NAMALWA (cell line): Measurements from ENCODE around the gene RPS10.

Experiments
- DNase-seq: peaks from one replicate; pipeline ENCODE4 v3.0.0-alpha.2; 2015; ENCODE audit warnings: low spot score

Gene RPS10

DNA sequence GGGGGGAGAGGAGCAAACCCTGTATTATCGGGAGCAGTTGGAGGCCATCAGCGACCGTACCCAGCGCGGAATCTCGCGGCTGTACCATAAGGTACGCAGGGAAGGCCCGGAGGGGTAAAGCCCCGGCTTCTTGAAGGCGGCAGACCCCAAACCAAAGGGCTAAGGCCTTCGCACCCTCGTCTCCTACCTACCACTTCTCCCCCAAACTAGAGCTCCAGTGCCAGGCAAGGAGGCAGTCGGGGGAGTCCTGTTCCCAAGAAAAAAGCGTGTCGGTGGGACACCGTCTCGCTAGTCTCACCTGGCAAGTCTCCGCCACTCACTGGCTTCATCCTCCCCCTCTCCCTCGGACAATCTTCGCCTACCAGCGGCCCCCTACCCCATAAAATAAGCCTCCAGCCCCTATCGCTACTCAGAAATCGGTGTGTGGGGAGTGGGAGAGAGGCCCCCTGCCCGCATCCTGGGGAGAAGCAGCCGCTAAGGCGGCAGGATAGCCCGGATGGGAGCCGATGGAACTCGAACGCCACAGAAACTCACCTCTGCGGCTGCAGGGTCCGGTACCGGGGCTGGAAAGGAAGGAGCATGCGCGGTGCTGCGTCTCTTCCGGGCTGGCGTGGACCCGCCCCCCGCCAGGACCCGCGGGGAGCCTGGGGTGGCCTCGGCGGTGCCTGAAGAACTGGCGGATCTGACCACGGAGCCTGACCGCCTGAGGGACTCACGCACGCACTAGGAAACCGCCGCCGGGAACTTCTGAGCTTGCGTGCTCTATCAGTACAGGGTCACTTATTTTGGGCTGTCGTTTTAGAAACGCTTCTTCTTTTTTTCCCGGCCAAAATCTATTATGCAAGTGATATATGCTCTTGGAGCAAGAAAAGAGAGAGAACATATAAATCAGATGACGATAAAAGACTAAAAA is at the start of gene RPS10:
RPS10 (minus strand) TSS at position 572 of the 913 bp plus-strand sequence. CDS start 848 bp downstream, outside the sequence.
- DNase-seq = peak; percentile 93

- no peak for DNase-seq
Observed at GRCh38 chr6:34475238-34475682, 49.4 kb upstream of the RPS10 start.

DNA sequence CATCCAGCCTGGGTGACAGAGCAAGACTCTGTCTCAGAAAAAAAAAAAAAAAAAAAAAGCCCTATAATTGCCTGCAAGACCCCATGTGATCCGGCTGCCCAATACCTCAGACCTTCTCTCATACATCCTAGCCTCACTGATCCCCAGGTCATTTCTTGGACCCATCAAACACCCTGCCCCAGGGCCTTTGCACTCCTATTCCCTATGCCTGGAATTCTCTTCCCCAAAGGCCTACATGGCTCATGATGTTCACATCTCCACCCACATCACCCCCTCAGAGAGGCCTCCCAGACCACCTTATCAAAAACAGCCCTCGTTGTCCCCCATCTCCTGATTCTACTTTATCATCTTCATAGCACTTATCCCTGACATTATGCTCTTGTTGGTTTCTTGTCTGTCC is 48.9 kb upstream of the RPS10 start:
- no peak for DNase-seq

GRCh38 chr6:34473967-34474366 is 48.1 kb upstream of the RPS10 start:
- DNase-seq = no peak

GRCh38 chr6:34472425-34472824 is 46.6 kb upstream of the RPS10 start:
- no peak for DNase-seq

- no peak for DNase-seq
Observed at GRCh38 chr6:34469499-34469898, 43.6 kb upstream of the RPS10 start.

GRCh38 chr6:34468378-34468892 is 42.6 kb upstream of the RPS10 start:
- DNase-seq = peak; percentile 69

GRCh38 chr6:34466242-34467185 is 40.6 kb upstream of the RPS10 start:
- DNase-seq = no peak

DNA sequence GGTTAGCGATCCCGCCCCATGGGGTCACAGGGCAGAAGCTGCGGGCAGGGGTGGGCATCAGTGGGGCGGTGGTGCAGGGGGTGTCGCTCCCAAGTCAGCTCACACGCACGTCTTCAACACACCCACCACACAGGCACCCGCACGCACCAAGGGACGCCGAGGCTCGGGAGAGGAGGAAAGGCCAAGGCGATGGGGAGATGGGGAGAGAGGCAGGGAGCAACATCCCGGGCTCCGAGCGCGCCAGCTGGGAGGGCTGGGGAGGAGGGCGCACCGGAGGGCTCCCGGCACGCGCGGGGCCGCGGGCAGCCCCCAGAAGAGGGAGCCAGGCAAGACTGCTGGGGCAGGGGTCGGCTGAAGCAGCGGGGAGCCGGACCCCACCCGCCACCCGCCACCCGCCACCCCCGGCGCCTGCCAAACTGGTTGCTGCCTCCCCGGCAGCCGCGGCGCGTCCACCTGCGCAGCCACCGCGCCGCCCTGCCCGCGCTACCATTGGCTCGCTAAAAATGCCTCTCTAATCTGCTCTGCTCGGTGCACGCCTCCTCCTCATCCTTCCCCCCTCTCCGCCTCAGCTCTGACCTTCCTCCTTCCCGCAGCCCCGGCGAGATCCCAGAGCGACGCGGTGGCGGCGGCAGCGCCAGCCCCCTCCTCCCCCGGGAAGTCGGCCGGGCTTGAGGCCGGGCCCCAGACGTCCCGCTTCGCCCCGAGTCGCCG is 39.8 kb upstream of the RPS10 start, which contains the start of gene PACSIN1:
PACSIN1 (plus strand) TSS at position 546 of the 711 bp plus-strand sequence. CDS start 60,230 bp downstream, outside the sequence.
- no peak for DNase-seq

DNA sequence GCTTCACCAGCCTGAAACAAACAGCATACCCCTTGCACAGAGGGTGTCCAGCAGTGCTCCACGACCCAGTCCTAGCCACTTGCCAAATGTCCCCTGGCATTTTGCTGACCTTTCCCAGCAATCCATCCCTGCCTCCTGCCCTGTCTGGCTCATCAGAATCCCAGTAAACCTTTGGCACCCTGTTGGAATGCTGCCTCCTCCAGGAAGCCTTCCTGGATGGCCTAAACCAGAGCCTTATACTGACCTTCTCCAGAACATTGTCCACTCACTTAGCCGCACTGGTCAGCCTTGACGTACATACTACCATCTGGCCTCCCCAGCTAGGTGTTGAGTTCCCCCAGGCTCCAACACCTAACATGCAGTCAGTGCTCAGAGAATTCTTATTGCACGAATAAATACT is 38.0 kb upstream of the RPS10 start:
- no peak for DNase-seq

GRCh38 chr6:34463299-34463698 is 37.4 kb upstream of the RPS10 start:
- DNase-seq = no peak

GRCh38 chr6:34462551-34462971 is 36.7 kb upstream of the RPS10 start:
- DNase-seq = no peak

GRCh38 chr6:34462010-34462409 is 36.1 kb upstream of the RPS10 start:
- no peak for DNase-seq

GRCh38 chr6:34460796-34461507 is 35.1 kb upstream of the RPS10 start:
- DNase-seq = no peak

GRCh38 chr6:34459899-34460593 is 34.2 kb upstream of the RPS10 start:
- peak; percentile 67 for DNase-seq

- DNase-seq = no peak
Observed at GRCh38 chr6:34457742-34458735, 32.2 kb upstream of the RPS10 start.

GRCh38 chr6:34457382-34457741 is 31.5 kb upstream of the RPS10 start:
- no peak for DNase-seq

DNA sequence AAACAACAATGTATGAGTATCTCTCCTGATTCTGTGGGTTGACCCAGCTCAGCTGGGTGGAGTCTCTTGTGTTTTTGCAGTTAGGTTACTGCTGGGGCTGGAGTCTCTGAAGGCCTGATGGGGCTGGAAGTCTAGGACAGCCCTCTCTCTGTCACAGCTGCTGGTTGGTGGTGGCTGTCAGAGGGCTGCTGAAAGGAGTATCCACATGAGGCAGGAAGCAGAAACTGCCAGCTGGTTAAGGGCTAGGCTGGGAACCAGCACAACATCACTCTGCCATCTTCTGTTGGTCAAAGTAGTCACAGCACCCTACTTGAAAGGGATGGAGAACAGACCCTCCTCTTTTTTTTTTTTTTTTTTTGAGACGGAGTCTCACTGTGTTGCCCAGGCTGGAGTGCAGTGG is 30.0 kb upstream of the RPS10 start:
- no peak for DNase-seq

DNA sequence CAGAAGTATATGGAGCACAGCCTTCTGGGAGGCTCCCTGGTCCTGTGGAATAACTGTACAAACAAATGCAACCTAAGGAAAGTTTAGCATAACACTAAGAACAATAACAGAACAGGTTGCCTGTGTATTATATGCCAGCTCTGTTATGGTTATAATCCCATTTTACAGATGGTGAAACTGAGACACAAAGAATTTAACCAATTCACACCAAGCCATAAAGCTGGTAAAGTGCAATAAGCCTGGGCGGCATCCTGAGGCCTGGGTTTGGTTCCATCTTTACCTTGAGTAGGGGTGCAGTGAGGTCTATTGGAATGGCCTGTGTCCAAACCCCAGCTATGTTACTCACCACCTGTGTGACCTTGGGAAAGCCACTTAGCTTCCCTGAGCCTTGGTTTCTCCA is 25.3 kb upstream of the RPS10 start:
- DNase-seq = no peak
